HepG2 (cell line): ENCODE measurements around the gene DDX18. TPM values are rescaled to one million over a fixed set of nuclear protein-coding genes. Genes with fewer than 3 reads are reported as not detected.
"Not testable (repeated sequence)": the region's sequence is repeated elsewhere in the genome, so short reads cannot be mapped to it uniquely, and the experiment has no call there.

Source experiments
- ATAC-seq: fragments of 200-7000 bp; cut with Tn5 transposase; 3 replicates; pipeline ENCODE4 v1.9.1; 2020; ENCODE audit warnings: mild to moderate bottlenecking, moderate library complexity
- BruUV-seq: library from RNA; stranded (reverse); fragments of 400-500 nt; replicated peaks from 2 replicates; lab custom pipeline; 2021; lab: Mats Ljungman, UMichigan
- CTCF ChIA-PET: fragments of 300-600 bp; formaldehyde crosslinking; extraction: SDS; loops from one replicate; lab custom pipeline; 2021; ENCODE audit warnings: low total read pairs, inconsistent platforms, low intra/inter-chr PET ratio; lab: Yijun Ruan, JAX
- POLR2A ChIA-PET: fragments of 350-600 bp; sonication (Branson Sonifier 250); formaldehyde crosslinking; loops from one replicate; lab custom pipeline; 2020; ENCODE audit warnings: antibody characterized with exemption, inconsistent platforms; lab: Yijun Ruan, JAX
- DNase-seq: peaks from one replicate; pipeline ENCODE4 v3.0.0-alpha.2; 2015; ENCODE audit warnings: low spot score
- FAIRE-seq: peaks from 3 replicates; lab custom pipeline; 2011; peaks lifted over from hg19 to GRCh38; lab: Jason Lieb, UNC
- H2AFZ ChIP-seq: one replicate; pipeline ENCODE4 v1.6.1; 2011; ENCODE audit warnings: low read length, inconsistent platforms
- H3K27ac ChIP-seq: fragments of 300-600 bp; 3 replicates; pipeline ENCODE4 v1.8.0; 2011; ENCODE audit warnings: mixed run types, mild to moderate bottlenecking, mixed read lengths, low read length, inconsistent platforms; ENCODE audit not compliant: insufficient read depth; ENCODE audit errors: extremely low read length
- H3K27me3 ChIP-seq, 2 experiments: fragments of 200-600 bp in 1 of 2; 2 replicates in 1 of 2; 3 replicates in 1 of 2; pipeline versions ENCODE4 v1.6.0 to v1.8.0; 2011; ENCODE audit warnings: low read length in 2 of 2, mild to moderate bottlenecking in 2 of 2, moderate library complexity in 2 of 2, inconsistent platforms in 1 of 2; ENCODE audit not compliant: insufficient read depth in 2 of 2, control insufficient read depth in 1 of 2
- H3K36me3 ChIP-seq, 2 experiments: fragments of 200-600 bp in 1 of 2; replicated peaks in 1 of 2; 2 replicates in 1 of 2; 3 replicates in 1 of 2; pipeline versions ENCODE4 v1.5.1 to v1.8.0; 2011; ENCODE audit warnings: low read length in 2 of 2, inconsistent platforms in 1 of 2; ENCODE audit not compliant: insufficient read depth in 2 of 2, control insufficient read depth in 1 of 2
- H3K4me1 ChIP-seq: 2 replicates; pipeline ENCODE4 v1.5.1; 2012; ENCODE audit warnings: low read length, inconsistent platforms; ENCODE audit not compliant: insufficient read depth
- H3K4me2 ChIP-seq: 2 replicates; pipeline ENCODE4 v1.6.0; 2011; ENCODE audit warnings: low read depth, low read length, inconsistent platforms
- H3K4me3 ChIP-seq, 3 experiments: fragments of 200-600 bp in 1 of 3; sonication (generic), shearing (Covaris generic) in 1 of 3; replicated peaks in 1 of 3; 2 replicates each; pipeline ENCODE4 v1.5.1; 2011 to 2016; ENCODE audit warnings: low read length in 3 of 3, inconsistent platforms in 2 of 3, low read depth in 2 of 3, mild to moderate bottlenecking in 2 of 3, control low read depth in 1 of 3, mixed read lengths in 1 of 3; ENCODE audit not compliant: insufficient read depth in 1 of 3
- H3K79me2 ChIP-seq: one replicate; pipeline ENCODE4 v1.6.1; 2011; ENCODE audit warnings: low read length, inconsistent platforms; ENCODE audit not compliant: insufficient read depth
- H3K9ac ChIP-seq: 2 replicates; pipeline ENCODE4 v1.6.0; 2011; ENCODE audit warnings: mild to moderate bottlenecking, low read depth, low read length, inconsistent platforms; ENCODE audit not compliant: insufficient read depth
- H3K9me3 ChIP-seq: 2 replicates; pipeline ENCODE4 v1.5.1; 2012; ENCODE audit warnings: mild to moderate bottlenecking, low read length
- H4K20me1 ChIP-seq: 2 replicates; pipeline ENCODE4 v1.6.0; 2011; ENCODE audit warnings: inconsistent platforms, mild to moderate bottlenecking, low read length, moderate library complexity; ENCODE audit not compliant: insufficient read depth
- CCAR2 ChIP-seq: fragments of 200-400 bp; formaldehyde crosslinking; optimal IDR thresholded peaks from 2 replicates; pipeline ENCODE3; 2018; ENCODE audit warnings: low read depth, mild to moderate bottlenecking, low read length, moderate library complexity
- MED1 ChIP-seq: sonication (generic); formaldehyde crosslinking; IDR thresholded peaks from 2 replicates; pipeline ENCODE4 v1.4.0; 2020; ENCODE audit warnings: missing genetic modification reagents
- MTF1 ChIP-seq: sonication (generic); formaldehyde crosslinking; IDR thresholded peaks from 2 replicates; pipeline ENCODE4 v1.5.0; 2020; ENCODE audit warnings: missing genetic modification reagents
- NFYB ChIP-seq: sonication (generic); formaldehyde crosslinking; IDR thresholded peaks from 2 replicates; pipeline ENCODE4 v1.4.0; 2020; ENCODE audit warnings: missing genetic modification reagents
- SAP130 ChIP-seq: IDR thresholded peaks from 2 replicates; pipeline ENCODE4 v1.6.1; 2016; ENCODE audit warnings: low read depth
- ZNF256 ChIP-seq: sonication (generic); formaldehyde crosslinking; conservative IDR thresholded peaks from 2 replicates; pipeline ENCODE4 v1.4.0; 2020; ENCODE audit warnings: missing genetic modification reagents
- ZNF3 ChIP-seq: IDR thresholded peaks from 2 replicates; pipeline ENCODE4 v1.7.0; 2017; ENCODE audit warnings: inconsistent platforms
- WGBS: methylation state at CpG from one replicate; pipeline ENCODE4 v1.1.6; 2017; ENCODE audit warnings: low lambda C conversion rate; 5-methylcytosine and 5-hydroxymethylcytosine counted together
- in situ Hi-C: cut with HindIII; loops from 2 replicates; pipeline ENCODE4 v1.10.0; 2017; ENCODE audit warnings: low pct_unique_long_range_greater_than_20kb; ENCODE audit not compliant: extremely low pct_ligation_motif_present
- intact Hi-C: fragments of 100-400 bp; cut with micrococcal nuclease; formaldehyde crosslinking; loops from one replicate; pipeline ENCODE4 v1.10.0; 2022; ENCODE audit not compliant: unreplicated experiment
- polyA plus RNA-seq, 8 experiments: library from polyadenylated mRNA; depleted of rRNA in 3 of 8; stranded (reverse) in 7 of 8; unstranded in 1 of 8; fragments of >200 nt; fragmentation: Illumina TruSeq in 4 of 8; extraction: Trizol in 4 of 8; gene quantifications; 2 replicates each; pipeline versions ENCODE4 v1.2.1 to v1.2.3, GENCODE V29; 2011 to 2016; ENCODE audit warnings: low read depth in 4 of 8, missing spikeins in 1 of 8, mixed read lengths in 1 of 8; ENCODE audit not compliant: insufficient read depth in 1 of 8
- total RNA-seq, 5 experiments: library from RNA; depleted of rRNA; stranded (reverse); fragments of >200 nt; fragmentation: Illumina TruSeq; extraction: Trizol; gene quantifications; 2 replicates each; pipeline ENCODE4 v1.2.3, GENCODE V29; 2016; ENCODE audit warnings: low read depth in 1 of 5

DDX18 gene
- total and polyA plus RNA-seq, 2 of the 13 experiments (the other 11 are each of a cell fraction or from before 2014, with no cell fraction given): 64.0 to 134 TPM

DNA sequence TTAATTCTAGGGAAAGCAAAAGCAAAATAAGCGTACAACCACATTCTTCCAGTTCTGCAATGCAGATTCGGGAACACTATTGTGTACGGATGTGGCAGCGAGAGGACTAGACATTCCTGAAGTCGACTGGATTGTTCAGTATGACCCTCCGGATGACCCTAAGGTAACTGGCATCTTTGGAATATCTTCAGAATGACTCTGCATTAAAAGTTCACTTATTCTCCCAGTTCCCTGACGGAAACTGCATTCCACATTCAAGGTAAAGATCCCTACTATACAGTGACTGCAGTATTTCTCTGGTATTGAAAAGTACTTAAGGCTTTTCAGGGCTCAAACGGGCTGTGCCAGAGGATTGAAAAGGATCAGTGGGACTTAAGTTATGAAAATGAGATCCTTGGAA lies 10.9 kb downstream of the DDX18 start:
- in situ Hi-C loops: loop anchor here (5.0 to 10.0 kb wide), 2 partner anchors 109 to 182 kb away; no protein-coding TSS in a partner anchor
- 92% methylated on average over 8 of the region's 8 CpGs for WGBS
- no peak for ATAC-seq

DNA sequence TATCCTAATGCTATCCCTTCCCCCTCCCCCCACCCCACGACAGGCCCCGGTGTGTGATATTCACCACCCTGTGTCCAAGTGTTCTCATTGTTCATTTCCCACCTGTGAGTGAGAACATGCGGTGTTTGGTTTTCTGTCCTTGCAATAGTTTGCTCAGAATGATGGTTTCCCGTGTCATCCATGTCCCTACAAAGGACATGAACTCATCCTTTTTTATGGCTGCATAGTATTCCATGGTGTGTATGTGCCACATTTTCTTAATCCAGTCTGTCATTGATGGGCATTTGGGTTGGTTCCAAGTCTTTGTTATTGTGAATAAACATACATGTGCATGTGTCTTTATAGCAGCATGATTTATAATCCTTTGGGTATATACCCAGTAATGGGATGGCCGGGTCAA lies 13.0 kb downstream of the DDX18 start:
- H3K4me2 ChIP-seq, ATAC-seq, H4K20me1 ChIP-seq, H3K4me3 ChIP-seq, H3K9me3 ChIP-seq, POLR2A ChIA-PET, H3K27ac ChIP-seq, BruUV-seq, DNase-seq, H2AFZ ChIP-seq, CTCF ChIA-PET, FAIRE-seq, intact Hi-C loops, H3K27me3 ChIP-seq, H3K9ac ChIP-seq, H3K79me2 ChIP-seq: not testable (repeated sequence)
- Histone ChIP-seq H3K36me3 (peaks cover 28 to 91% of the 10 kb centered on the region in 2 experiments), H3K4me1 (peaks cover 17% of the 10 kb centered on the region)
- 95% methylated on average over 5 of the region's 5 CpGs for WGBS
- in situ Hi-C loops: loop anchor here (5.0 to 10.0 kb wide), 2 partner anchors 107 to 180 kb away; no protein-coding TSS in a partner anchor

More for the DNA sequence above, 10.9 kb downstream of the DDX18 start:
- Histone ChIP-seq H3K79me2 (no peaks in the 10 kb centered on the region), H3K9ac (no peak overlapping the region), H3K9me3 (no peaks in the 10 kb centered on the region), H3K4me2 (no peak overlapping the region), H2AFZ (no peak overlapping the region), H3K4me1 (peaks cover 17% of the 10 kb centered on the region), H4K20me1 (no peaks in the 10 kb centered on the region), H3K27me3 (no peaks in the 10 kb centered on the region), H3K27ac (no peak overlapping the region), H3K36me3 (peaks cover 36 to 95% of the 10 kb centered on the region in 2 experiments), H3K4me3 (no peak overlapping the region)
- CTCF ChIA-PET: no interaction called here
- BruUV-seq: no TSS peak
- no peak for TF ChIP-seq ZNF256 (CRISPR knock-in tag)
- TF ChIP-seq NFYB (CRISPR knock-in tag): no peak
- TF ChIP-seq MED1 (CRISPR knock-in tag): no peak
- no peak for TF ChIP-seq ZNF3 (CRISPR knock-in tag)
- TF ChIP-seq SAP130 (CRISPR knock-in tag): no peak
- no peak for TF ChIP-seq CCAR2
- no peak for TF ChIP-seq MTF1 (CRISPR knock-in tag)
- POLR2A ChIA-PET: interaction anchor here (1.3 kb wide), 1 partner anchor 10 kb away, joined by 3 read pairs; no protein-coding TSS in a partner anchor
- DNase-seq (no peak), FAIRE-seq (no peak)
- intact Hi-C loops: no loop called here
